Endodermal cell (in vitro differentiated cells): ENCODE results near the gene IL31. TPM values are rescaled to one million over a fixed set of nuclear protein-coding genes. Genes with fewer than 3 reads are reported as not detected.

Source experiments
- DNase-seq: peaks from one replicate; pipeline ENCODE4 v3.0.0-alpha.2; 2017
- H3K27ac ChIP-seq: 2 replicates; pipeline ENCODE4 v1.5.1; 2013; ENCODE audit warnings: mild to moderate bottlenecking, low read depth, low read length, moderate library complexity
- H3K27me3 ChIP-seq: 2 replicates; pipeline ENCODE4 v1.6.1; 2013; ENCODE audit warnings: mild to moderate bottlenecking, low read length, moderate library complexity; ENCODE audit not compliant: insufficient read depth, control insufficient read depth, poor library complexity, severe bottlenecking
- H3K36me3 ChIP-seq: 2 replicates; pipeline ENCODE4 v1.7.0; 2013; ENCODE audit warnings: mild to moderate bottlenecking, low read length, moderate library complexity; ENCODE audit not compliant: control insufficient read depth, insufficient read depth
- H3K4me1 ChIP-seq: one replicate; pipeline ENCODE4 v1.7.0; 2013; ENCODE audit warnings: low read length; ENCODE audit not compliant: control insufficient read depth, insufficient read depth
- H3K4me3 ChIP-seq: 2 replicates; pipeline ENCODE4 v1.5.1; 2013; ENCODE audit warnings: mild to moderate bottlenecking, low read length, moderate library complexity
- H3K9ac ChIP-seq: 2 replicates; pipeline ENCODE4 v1.6.1; 2013; ENCODE audit warnings: mild to moderate bottlenecking, low read length, moderate library complexity; ENCODE audit not compliant: poor library complexity, severe bottlenecking; ENCODE audit errors: extremely low read depth
- H3K9me3 ChIP-seq: 2 replicates; pipeline ENCODE4 v1.6.1; 2013; ENCODE audit warnings: mild to moderate bottlenecking, low read length, moderate library complexity; ENCODE audit not compliant: control insufficient read depth
- H3K27ac Mint-ChIP-seq: 2 replicates; pipeline ENCODE4 v1.8.0; 2020; ENCODE audit warnings: mixed read lengths
- H3K27me3 Mint-ChIP-seq: 2 replicates; pipeline ENCODE4 v1.8.0; 2021; ENCODE audit warnings: mild to moderate bottlenecking, mixed read lengths; ENCODE audit not compliant: insufficient read depth
- H3K36me3 Mint-ChIP-seq: 2 replicates; pipeline ENCODE4 v1.8.0; 2020; ENCODE audit warnings: low read depth, mixed read lengths
- H3K4me1 Mint-ChIP-seq: 2 replicates; pipeline ENCODE4 v1.8.0; 2020; ENCODE audit warnings: mixed read lengths
- H3K4me3 Mint-ChIP-seq: 2 replicates; pipeline ENCODE4 v1.8.0; 2020; ENCODE audit warnings: mild to moderate bottlenecking, moderate library complexity, mixed read lengths
- H3K9me3 Mint-ChIP-seq: 2 replicates; pipeline ENCODE4 v1.8.0; 2020; ENCODE audit warnings: mild to moderate bottlenecking, mixed read lengths
- WGBS, 2 experiments: methylation state at CpG; one replicate each; pipeline versions ENCODE4 v1.1.5 to v1.1.7; 2013; ENCODE audit warnings: missing lambda C conversion rate in 2 of 2, mixed read lengths in 1 of 2; ENCODE audit not compliant: insufficient coverage in 1 of 2, insufficient read length in 1 of 2; 5-methylcytosine and 5-hydroxymethylcytosine counted together
- total RNA-seq, 2 donors: library from RNA; stranded (reverse); fragmentation: NEBNext Ultra II Directional in 1 of 2; extraction: Animal tissue kit (Norgen Biotek cat#: 25700) in 1 of 2; gene quantifications; 2 replicates in 1 of 2; 3 replicates in 1 of 2; pipeline ENCODE4 v1.2.1, GENCODE V29; 2021
- TF ChIP-seq, protein P1 (sequence below): fragments of 200-600 bp; sonication (generic); conservative IDR thresholded peaks from 2 replicates; pipeline ENCODE4 v1.5.0; 2021; ENCODE audit warnings: antibody characterized with exemption, mild to moderate bottlenecking

The IL31 gene
- total RNA-seq, 2 donors from 2014 or later = not detected

DNA sequence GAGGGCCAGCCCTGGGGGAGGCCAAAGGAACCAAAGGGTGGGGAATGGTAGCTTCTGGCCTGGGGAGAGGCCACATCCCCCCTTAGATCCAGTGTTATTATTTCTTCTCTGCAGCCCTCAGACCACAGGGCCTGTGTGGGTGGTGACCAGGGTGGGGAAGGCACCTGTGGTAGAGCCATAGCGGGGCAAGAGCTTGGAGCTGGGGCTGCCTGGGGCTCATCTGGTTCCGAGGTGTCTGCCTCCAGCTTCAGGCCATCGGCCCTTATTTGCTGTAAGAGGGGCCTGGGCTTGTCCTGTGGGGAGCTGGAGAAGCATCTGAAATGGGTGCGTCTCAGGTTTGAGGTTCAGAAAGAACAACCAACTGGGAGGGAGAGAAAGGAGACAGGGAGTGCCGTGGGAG lies 27.4 kb upstream of the IL31 start:
- Mint-ChIP-seq H3K27ac (no peak overlapping the region), H3K9me3 (no peaks in the 10 kb centered on the region), H3K4me3 (no peak overlapping the region), H3K36me3 (no peaks in the 10 kb centered on the region), H3K4me1 (peaks cover 5% of the 10 kb centered on the region), H3K27me3 (peaks cover 54% of the 10 kb centered on the region)
- 91 to 100% methylated on average over 3 to 5 of the region's 5 CpGs for WGBS, 2 experiments
- Histone ChIP-seq H3K9ac (no peak overlapping the region), H3K4me3 (no peak overlapping the region), H3K36me3 (no peaks in the 10 kb centered on the region), H3K9me3 (no peaks in the 10 kb centered on the region), H3K27ac (no peak overlapping the region), H3K27me3 (peaks cover 17% of the 10 kb centered on the region), H3K4me1 (no peaks in the 10 kb centered on the region)
- TF ChIP-seq, protein P1, sequence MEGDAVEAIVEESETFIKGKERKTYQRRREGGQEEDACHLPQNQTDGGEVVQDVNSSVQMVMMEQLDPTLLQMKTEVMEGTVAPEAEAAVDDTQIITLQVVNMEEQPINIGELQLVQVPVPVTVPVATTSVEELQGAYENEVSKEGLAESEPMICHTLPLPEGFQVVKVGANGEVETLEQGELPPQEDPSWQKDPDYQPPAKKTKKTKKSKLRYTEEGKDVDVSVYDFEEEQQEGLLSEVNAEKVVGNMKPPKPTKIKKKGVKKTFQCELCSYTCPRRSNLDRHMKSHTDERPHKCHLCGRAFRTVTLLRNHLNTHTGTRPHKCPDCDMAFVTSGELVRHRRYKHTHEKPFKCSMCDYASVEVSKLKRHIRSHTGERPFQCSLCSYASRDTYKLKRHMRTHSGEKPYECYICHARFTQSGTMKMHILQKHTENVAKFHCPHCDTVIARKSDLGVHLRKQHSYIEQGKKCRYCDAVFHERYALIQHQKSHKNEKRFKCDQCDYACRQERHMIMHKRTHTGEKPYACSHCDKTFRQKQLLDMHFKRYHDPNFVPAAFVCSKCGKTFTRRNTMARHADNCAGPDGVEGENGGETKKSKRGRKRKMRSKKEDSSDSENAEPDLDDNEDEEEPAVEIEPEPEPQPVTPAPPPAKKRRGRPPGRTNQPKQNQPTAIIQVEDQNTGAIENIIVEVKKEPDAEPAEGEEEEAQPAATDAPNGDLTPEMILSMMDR = no peak
- peak; percentile 48 for DNase-seq

- H3K9ac ChIP-seq = no peak overlapping the region
- H3K4me1 Mint-ChIP-seq = peaks cover 5% of the 10 kb centered on the region
- H3K9me3 Mint-ChIP-seq = no peaks in the 10 kb centered on the region
- H3K27ac Mint-ChIP-seq = no peak overlapping the region
- no peaks in the 10 kb centered on the region for H3K36me3 ChIP-seq
- peaks cover 17% of the 10 kb centered on the region for H3K27me3 ChIP-seq
- DNase-seq = peak; percentile 77
- no peaks in the 10 kb centered on the region for H3K4me1 ChIP-seq
- H3K4me3 ChIP-seq = no peak overlapping the region
- H3K9me3 ChIP-seq = no peaks in the 10 kb centered on the region
- H3K27ac ChIP-seq = no peak overlapping the region
- TF ChIP-seq, protein P1 = peak; percentile 61
- H3K36me3 Mint-ChIP-seq = no peaks in the 10 kb centered on the region
- 88 to 91% methylated on average over 8 to 24 of the region's 24 CpGs for WGBS, 2 experiments
- H3K27me3 Mint-ChIP-seq = peaks cover 50% of the 10 kb centered on the region
- no peak overlapping the region for H3K4me3 Mint-ChIP-seq
Observed at GRCh38 chr12:122200541-122201175, 26.6 kb upstream of the IL31 start.

- peaks cover 2% of the 10 kb centered on the region for H3K4me1 Mint-ChIP-seq
- no peak overlapping the region for H3K27ac ChIP-seq
- no peak overlapping the region for H3K4me3 Mint-ChIP-seq
- H3K9me3 ChIP-seq = no peaks in the 10 kb centered on the region
- H3K4me1 ChIP-seq = no peaks in the 10 kb centered on the region
- H3K36me3 Mint-ChIP-seq = no peaks in the 10 kb centered on the region
- TF ChIP-seq, protein P1 = no peak
- WGBS, 2 experiments = 92 to 93% methylated on average over 22 to 29 of the region's 29 CpGs
- peak; percentile 53 for DNase-seq
- H3K27ac Mint-ChIP-seq = no peak overlapping the region
- no peak overlapping the region for H3K9ac ChIP-seq
- no peaks in the 10 kb centered on the region for H3K36me3 ChIP-seq
- peaks cover 10% of the 10 kb centered on the region for H3K27me3 ChIP-seq
- H3K27me3 Mint-ChIP-seq = peaks cover 45% of the 10 kb centered on the region
- peaks cover 3% of the 10 kb centered on the region for H3K9me3 Mint-ChIP-seq
- no peak overlapping the region for H3K4me3 ChIP-seq
Observed at GRCh38 chr12:122199484-122200355, 25.7 kb upstream of the IL31 start.
